ENCODE data around the gene NFASC. TPM values are rescaled to one million over a fixed set of nuclear protein-coding genes. Genes with fewer than 3 reads are reported as not detected.

Gene NFASC
- total and polyA plus RNA-seq, 9 of the 15 experiments (the other 6 are each of a cell fraction or from before 2014, with no cell fraction given) = 0.03 to 0.16 (median 0.06) TPM; not detected in 6

DNA sequence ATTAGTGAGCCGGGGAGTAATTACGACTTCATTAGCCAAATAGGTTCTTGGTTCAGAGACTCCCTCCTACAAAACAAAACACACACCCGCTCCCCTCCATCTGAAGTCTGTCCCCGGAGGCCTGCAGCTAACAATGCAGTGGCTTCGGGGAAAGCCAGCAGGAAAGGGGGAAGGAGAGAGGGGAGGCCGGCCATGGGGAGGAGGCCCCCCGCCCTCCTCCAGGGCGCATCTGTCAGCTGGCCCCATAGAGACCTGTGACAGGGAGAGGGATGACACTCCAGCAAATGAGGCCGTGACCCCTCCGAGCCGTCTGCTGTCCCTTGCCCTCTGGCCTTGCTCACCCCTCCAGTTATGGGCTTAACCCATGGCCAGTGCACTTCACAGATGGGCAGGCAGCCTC is 160.2 kb downstream of the NFASC start:
- DNase-seq (ENCODE audit: extremely low read depth in 1 of 4, low spot score in 3 of 4) (no peak), FAIRE-seq (no peak), ATAC-seq (no peak)
- H3K79me2 ChIP-seq (ENCODE audit: control insufficient read depth, insufficient read depth, low read length) = no peaks in the 10 kb centered on the region
- no peaks in the 10 kb centered on the region for H3K9me3 ChIP-seq (replicated peaks; ENCODE audit: control insufficient read depth, insufficient read depth, low read depth, low read length)
- peaks cover 16% of the 10 kb centered on the region for H4K20me1 ChIP-seq (replicated peaks; ENCODE audit: control insufficient read depth, insufficient read depth, low read length)
- H3K27me3 ChIP-seq (ENCODE audit: control insufficient read depth in 2 of 2, insufficient read depth in 2 of 2, low read length in 2 of 2) = peaks cover 48 to 76% of the 10 kb centered on the region in 2 experiments
- H3K4me3 ChIP-seq = no peak overlapping the region
- no peak overlapping the region for H2AFZ ChIP-seq (ENCODE audit: low read depth, low read length)
- H3K36me3 ChIP-seq (ENCODE audit: control insufficient read depth, insufficient read depth, low read length) = no peaks in the 10 kb centered on the region
- intact Hi-C loops (cut with micrococcal nuclease) = no loop called here
- H3K27ac ChIP-seq (ENCODE audit: extremely low read depth, low read depth, low read length) = no peak overlapping the region
- under 1% methylated on average over 11 of the region's 11 CpGs for WGBS (ENCODE audit: insufficient coverage, low coverage, missing lambda C conversion rate)
- TF ChIP-seq, protein P1, sequence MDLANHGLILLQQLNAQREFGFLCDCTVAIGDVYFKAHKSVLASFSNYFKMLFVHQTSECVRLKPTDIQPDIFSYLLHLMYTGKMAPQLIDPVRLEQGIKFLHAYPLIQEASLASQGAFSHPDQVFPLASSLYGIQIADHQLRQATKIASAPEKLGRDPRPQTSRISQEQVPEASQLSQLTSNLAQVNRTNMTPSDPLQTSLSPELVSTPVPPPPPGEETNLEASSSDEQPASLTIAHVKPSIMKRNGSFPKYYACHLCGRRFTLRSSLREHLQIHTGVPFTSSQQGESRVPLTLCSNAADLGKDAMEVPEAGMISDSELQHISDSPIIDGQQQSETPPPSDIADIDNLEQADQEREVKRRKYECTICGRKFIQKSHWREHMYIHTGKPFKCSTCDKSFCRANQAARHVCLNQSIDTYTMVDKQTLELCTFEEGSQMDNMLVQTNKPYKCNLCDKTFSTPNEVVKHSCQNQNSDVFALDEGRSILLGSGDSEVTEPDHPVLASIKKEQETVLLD (IDR thresholded peaks at IDR 0.05) = no peak
- TF ChIP-seq, protein P2, sequence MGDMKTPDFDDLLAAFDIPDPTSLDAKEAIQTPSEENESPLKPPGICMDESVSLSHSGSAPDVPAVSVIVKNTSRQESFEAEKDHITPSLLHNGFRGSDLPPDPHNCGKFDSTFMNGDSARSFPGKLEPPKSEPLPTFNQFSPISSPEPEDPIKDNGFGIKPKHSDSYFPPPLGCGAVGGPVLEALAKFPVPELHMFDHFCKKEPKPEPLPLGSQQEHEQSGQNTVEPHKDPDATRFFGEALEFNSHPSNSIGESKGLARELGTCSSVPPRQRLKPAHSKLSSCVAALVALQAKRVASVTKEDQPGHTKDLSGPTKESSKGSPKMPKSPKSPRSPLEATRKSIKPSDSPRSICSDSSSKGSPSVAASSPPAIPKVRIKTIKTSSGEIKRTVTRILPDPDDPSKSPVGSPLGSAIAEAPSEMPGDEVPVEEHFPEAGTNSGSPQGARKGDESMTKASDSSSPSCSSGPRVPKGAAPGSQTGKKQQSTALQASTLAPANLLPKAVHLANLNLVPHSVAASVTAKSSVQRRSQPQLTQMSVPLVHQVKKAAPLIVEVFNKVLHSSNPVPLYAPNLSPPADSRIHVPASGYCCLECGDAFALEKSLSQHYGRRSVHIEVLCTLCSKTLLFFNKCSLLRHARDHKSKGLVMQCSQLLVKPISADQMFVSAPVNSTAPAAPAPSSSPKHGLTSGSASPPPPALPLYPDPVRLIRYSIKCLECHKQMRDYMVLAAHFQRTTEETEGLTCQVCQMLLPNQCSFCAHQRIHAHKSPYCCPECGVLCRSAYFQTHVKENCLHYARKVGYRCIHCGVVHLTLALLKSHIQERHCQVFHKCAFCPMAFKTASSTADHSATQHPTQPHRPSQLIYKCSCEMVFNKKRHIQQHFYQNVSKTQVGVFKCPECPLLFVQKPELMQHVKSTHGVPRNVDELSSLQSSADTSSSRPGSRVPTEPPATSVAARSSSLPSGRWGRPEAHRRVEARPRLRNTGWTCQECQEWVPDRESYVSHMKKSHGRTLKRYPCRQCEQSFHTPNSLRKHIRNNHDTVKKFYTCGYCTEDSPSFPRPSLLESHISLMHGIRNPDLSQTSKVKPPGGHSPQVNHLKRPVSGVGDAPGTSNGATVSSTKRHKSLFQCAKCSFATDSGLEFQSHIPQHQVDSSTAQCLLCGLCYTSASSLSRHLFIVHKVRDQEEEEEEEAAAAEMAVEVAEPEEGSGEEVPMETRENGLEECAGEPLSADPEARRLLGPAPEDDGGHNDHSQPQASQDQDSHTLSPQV (IDR thresholded peaks at IDR 0.05) = no peak
- TF ChIP-seq ZNF764 (CRISPR knock-in tag; IDR thresholded peaks at IDR 0.05; ENCODE audit: low read depth) (no peak), ZNF79 (CRISPR knock-in tag; IDR thresholded peaks at IDR 0.05; ENCODE audit: low read depth) (no peak), ZBTB1 (CRISPR knock-in tag; IDR thresholded peaks at IDR 0.05; ENCODE audit: borderline replicate concordance, low read depth) (no peak), CEBPG (CRISPR knock-in tag; IDR thresholded peaks at IDR 0.05) (no peak), CEBPG (tag; conservative IDR thresholded peaks at IDR 0.05 in 1 of 2, IDR thresholded peaks at IDR 0.05 in 1 of 2) (no peak), ZNF695 (CRISPR knock-in tag; IDR thresholded peaks at IDR 0.05) (no peak), TEAD4 (IDR thresholded peaks at IDR 0.05; ENCODE audit: low read length) (no peak), TEAD4 (CRISPR knock-in tag; IDR thresholded peaks at IDR 0.05; ENCODE audit: borderline replicate concordance) (no peak)
- CTCF ChIA-PET (ENCODE audit: low intra/inter-chr PET ratio) = no interaction called here
- H3K4me2 ChIP-seq (ENCODE audit: insufficient read depth, low read length) = no peak overlapping the region
- in situ Hi-C loops (cut with MboI) = no loop called here
- POLR2A ChIA-PET = interaction anchor here (0.7 to 1.1 kb wide), 3 partner anchors 11 to 130 kb away, joined by 3 read pairs; no protein-coding TSS in a partner anchor
- no peaks in the 10 kb centered on the region for H3K9me1 ChIP-seq (ENCODE audit: control insufficient read depth, insufficient read depth, low read length)
- H3K9ac ChIP-seq (ENCODE audit: insufficient read depth in 1 of 2, low read depth in 2 of 2, low read length in 2 of 2) = no peak overlapping the region
- BruUV-seq (replicated peaks) = no TSS peak
- no peaks in the 10 kb centered on the region for H3K4me1 ChIP-seq (replicated peaks in 1 of 2; ENCODE audit: control insufficient read depth in 2 of 2, insufficient read depth in 2 of 2, low read length in 2 of 2)

Data from K562 (cell line).